ENCODE data around the gene SIGLEC15.

SIGLEC15 gene, protein sequence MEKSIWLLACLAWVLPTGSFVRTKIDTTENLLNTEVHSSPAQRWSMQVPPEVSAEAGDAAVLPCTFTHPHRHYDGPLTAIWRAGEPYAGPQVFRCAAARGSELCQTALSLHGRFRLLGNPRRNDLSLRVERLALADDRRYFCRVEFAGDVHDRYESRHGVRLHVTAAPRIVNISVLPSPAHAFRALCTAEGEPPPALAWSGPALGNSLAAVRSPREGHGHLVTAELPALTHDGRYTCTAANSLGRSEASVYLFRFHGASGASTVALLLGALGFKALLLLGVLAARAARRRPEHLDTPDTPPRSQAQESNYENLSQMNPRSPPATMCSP

DNA sequence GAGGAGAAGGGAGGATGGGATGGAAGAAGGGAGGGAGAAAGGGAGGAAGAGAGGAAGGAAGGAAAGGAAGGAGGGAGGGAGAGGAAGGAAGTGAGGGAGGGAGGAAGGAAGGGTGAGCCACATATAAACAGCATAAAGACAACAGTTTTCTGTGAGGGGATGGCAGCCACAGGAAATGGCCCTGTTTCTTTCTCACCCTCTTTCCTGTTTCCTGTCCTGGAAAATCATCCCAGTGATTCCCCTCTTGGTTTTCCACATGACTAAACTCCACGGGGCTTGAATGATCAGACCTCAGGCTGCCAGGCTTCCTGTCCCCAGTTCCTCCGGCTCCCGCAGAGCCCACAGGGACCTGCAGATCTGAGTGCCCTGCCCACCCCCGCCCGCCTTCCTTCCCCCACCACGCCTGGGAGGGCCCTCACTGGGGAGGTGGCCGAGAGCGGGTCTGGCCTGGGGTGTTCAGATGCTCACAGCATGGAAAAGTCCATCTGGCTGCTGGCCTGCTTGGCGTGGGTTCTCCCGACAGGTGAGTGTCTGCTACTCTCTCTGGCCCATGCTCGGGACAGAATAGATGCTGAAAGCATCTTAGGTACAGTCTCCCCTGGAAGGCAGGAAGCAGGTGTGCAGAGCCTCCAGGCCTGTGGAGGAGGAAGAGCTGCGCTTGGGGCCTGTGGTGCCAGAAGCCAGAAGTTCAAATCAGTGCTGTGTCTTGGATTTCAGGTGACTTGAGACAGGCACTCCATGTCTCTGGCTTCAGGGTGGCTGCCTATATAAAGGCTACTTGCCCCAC is at the start of gene SIGLEC15:
Gene SIGLEC15 (plus strand): TSS at position 418 of the 787 bp plus-strand sequence. CDS start 54 bp downstream, at position 472.
- peak within 1 kb of the TSS; percentile 35; the same call in 1 of the 2 replicates for H3K27ac ChIP-seq
- POLR2A ChIA-PET (ENCODE audit: low non-redundant PET), result no interaction called here
- TF ChIP-seq, protein P1, sequence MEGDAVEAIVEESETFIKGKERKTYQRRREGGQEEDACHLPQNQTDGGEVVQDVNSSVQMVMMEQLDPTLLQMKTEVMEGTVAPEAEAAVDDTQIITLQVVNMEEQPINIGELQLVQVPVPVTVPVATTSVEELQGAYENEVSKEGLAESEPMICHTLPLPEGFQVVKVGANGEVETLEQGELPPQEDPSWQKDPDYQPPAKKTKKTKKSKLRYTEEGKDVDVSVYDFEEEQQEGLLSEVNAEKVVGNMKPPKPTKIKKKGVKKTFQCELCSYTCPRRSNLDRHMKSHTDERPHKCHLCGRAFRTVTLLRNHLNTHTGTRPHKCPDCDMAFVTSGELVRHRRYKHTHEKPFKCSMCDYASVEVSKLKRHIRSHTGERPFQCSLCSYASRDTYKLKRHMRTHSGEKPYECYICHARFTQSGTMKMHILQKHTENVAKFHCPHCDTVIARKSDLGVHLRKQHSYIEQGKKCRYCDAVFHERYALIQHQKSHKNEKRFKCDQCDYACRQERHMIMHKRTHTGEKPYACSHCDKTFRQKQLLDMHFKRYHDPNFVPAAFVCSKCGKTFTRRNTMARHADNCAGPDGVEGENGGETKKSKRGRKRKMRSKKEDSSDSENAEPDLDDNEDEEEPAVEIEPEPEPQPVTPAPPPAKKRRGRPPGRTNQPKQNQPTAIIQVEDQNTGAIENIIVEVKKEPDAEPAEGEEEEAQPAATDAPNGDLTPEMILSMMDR (conservative IDR thresholded peaks at IDR 0.05; ENCODE audit: low read depth), result no peak
- DNase-seq (ENCODE audit: low spot score), result no peak
- CTCF ChIA-PET, result no interaction called here

DNA sequence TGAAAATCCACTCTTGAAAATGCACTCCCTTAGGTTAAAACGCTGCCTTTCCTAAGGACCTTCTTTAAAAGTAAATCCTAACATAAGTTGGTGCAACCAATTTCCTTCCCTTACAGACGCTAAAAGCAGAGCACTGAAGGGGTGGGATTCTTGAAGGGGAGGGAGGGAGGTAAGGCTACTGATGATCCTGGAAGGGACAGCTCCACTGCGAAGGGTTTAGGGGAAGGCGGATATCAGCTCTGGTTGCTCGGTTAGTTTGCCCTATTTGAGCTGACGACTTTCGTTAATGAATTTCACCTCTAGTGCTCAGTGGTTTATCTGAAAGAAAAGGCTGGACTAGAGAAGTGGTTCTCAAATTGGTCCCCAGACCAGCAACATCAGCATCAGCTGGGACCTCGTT is 49.7 kb upstream of the SIGLEC15 start:
- ChIA-PET CTCF (no interaction called here), POLR2A (ENCODE audit: low non-redundant PET) (no interaction called here)
- H3K27ac ChIP-seq, result no peak overlapping the region
- TF ChIP-seq, protein P1 (conservative IDR thresholded peaks at IDR 0.05; ENCODE audit: low read depth), result no peak
- no peak for DNase-seq (ENCODE audit: low spot score)

DNA sequence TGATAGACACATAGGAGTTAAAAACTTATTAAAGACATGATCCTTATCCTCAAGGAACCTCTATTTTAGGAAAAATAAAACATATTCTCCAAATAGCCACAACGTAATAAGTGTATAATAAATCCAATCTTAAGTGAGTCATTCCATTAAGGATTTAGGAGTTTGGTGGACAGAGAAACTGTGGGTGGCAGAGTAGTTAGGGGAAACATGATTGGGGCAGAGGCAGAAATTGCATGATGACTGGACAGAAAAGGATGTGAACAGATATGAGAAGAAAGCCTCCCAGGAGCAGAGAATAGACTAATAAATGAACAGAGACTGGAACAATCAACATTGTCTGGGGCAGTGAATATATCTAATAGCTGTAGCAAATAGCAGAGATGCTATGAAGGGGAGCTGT is 48.1 kb upstream of the SIGLEC15 start:
- TF ChIP-seq, protein P1 (conservative IDR thresholded peaks at IDR 0.05; ENCODE audit: low read depth), result no peak
- ChIA-PET POLR2A (ENCODE audit: low non-redundant PET) (no interaction called here), CTCF (interaction anchor here (1.0 kb wide), 1 partner anchor 9 kb away, joined by 3 read pairs; no protein-coding TSS in a partner anchor)
- DNase-seq (ENCODE audit: low spot score), result peak; percentile 27
- H3K27ac ChIP-seq, result no peak overlapping the region

DNA sequence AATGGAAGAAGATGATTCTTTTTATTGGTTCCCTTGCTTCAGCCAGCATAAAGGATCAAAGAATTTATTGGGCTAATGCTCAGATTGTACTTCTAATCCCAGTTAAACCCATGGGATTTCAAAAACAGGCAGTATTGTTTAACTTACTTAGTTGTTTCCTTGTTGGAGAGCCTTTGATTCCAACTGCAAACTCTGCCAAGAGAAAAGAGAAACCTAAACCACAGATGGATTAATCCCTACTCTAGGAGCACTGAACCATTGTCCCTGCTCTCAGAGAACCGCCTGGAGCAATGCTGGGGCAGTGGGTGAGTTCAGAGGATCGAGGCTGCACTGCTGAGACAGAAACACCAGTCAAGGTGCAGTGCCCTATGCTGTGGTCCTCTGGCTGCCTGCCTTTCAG is 44.9 kb upstream of the SIGLEC15 start:
- ChIA-PET POLR2A (ENCODE audit: low non-redundant PET) (no interaction called here), CTCF (no interaction called here)
- no peak for DNase-seq (ENCODE audit: low spot score)
- no peak overlapping the region for H3K27ac ChIP-seq
- TF ChIP-seq, protein P1 (conservative IDR thresholded peaks at IDR 0.05; ENCODE audit: low read depth), result no peak

DNA sequence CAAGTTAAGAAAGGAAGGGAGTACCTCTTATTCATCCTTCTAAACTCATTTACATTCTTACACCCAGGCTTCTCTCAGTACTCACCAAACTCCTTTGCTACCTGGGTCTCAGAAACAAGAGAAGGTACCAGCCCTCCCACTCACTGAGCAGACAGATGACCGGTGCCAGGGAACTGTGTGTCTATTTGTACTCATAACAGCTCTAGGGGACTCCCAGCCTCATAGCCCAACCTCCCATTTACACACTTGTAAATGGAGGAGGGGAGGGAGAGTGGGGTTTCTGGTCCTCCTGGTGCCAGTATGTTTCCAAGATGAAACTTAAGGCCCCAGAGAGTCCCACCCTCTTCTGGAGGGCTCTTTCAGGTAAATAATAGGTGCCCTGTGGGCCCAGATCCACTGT is 42.8 kb upstream of the SIGLEC15 start:
- no peak for DNase-seq (ENCODE audit: low spot score)

More for the DNA sequence above, 42.8 kb upstream of the SIGLEC15 start:
- CTCF ChIA-PET, result no interaction called here
- TF ChIP-seq, protein P1 (conservative IDR thresholded peaks at IDR 0.05; ENCODE audit: low read depth), result no peak
- no peak overlapping the region for H3K27ac ChIP-seq
- POLR2A ChIA-PET (ENCODE audit: low non-redundant PET), result no interaction called here
